Measurements from ENCODE around the gene NCKIPSD. TPM values are rescaled to one million over a fixed set of nuclear protein-coding genes. Genes with fewer than 3 reads are reported as not detected.
"Not testable (repeated sequence)": the region's sequence is repeated elsewhere in the genome, so short reads cannot be mapped to it uniquely, and the experiment has no call there.

The NCKIPSD gene
- total RNA-seq, 1 donor = 17.7 TPM

DNA sequence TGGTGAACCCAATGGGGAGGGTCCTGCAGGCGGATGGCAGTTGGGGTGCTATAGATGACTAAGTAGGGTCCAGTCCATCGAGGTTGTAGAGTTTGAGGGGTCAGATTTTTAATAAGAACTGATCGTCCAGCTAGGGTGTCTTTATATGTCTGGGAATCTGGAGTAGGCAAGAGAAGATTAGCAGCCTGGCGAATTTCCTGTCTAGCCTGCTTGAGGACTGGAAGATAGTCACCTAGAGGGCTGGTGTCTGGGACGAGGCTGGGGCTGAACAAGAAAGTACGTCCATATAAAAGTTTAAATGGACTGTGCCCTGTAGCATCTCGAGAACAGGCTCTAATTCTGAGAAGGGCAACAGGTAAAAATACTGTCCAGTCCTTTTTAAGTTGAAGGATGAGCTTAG lies 38.0 kb upstream of the NCKIPSD start:
- Histone ChIP-seq H4K20me1 (ENCODE audit: insufficient read depth, low read length) (no peaks in the 10 kb centered on the region), H3K4me2 (ENCODE audit: insufficient read depth, low read length) (no peak overlapping the region), H3K36me3 (ENCODE audit: insufficient read depth, low read length) (no peaks in the 10 kb centered on the region), H3K4me1 (ENCODE audit: insufficient read depth, low read length) (no peaks in the 10 kb centered on the region), H3K9me3 (ENCODE audit: low read depth, low read length) (no peaks in the 10 kb centered on the region), H3K27me3 (ENCODE audit: insufficient read depth, low read length) (no peaks in the 10 kb centered on the region), H3K4me3 (ENCODE audit: insufficient read depth, low read length) (no peak overlapping the region), H2AFZ (ENCODE audit: low read length) (no peak overlapping the region), H3K79me2 (ENCODE audit: insufficient read depth, low read length) (no peaks in the 10 kb centered on the region), H3K27ac (ENCODE audit: low read depth, low read length) (no peak overlapping the region)
- DNase-seq (ENCODE audit: insufficient read length, low spot score, missing footprints) = no peak
- TF ChIP-seq CTCF (IDR thresholded peaks at IDR 0.05; ENCODE audit: extremely low read depth, low read depth, low read length) = no peak

DNA sequence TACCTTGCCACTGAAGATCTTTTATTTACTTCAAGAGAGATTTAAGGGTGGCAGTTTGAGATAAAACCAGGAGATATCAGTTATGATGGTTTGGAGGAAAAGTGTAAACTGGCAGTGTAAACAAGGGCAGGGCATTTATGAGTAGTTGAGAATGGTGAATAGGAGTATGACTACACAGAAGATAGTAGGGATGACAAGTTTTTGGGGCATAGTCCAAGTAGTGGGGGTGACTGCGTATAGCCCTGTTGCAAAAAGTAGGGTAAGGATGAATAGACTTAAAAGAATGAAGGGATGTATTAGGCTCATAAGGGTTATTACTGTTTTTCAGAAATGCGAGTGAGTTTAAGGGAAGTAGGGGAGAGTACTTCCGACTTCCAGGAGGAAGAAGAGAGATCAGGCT lies 37.6 kb upstream of the NCKIPSD start:
- H3K4me2 ChIP-seq (ENCODE audit: insufficient read depth, low read length); DNase-seq (ENCODE audit: insufficient read length, low spot score, missing footprints); H3K27ac ChIP-seq (ENCODE audit: low read depth, low read length); H2AFZ ChIP-seq (ENCODE audit: low read length); H3K79me2 ChIP-seq (ENCODE audit: insufficient read depth, low read length); H3K4me1 ChIP-seq (ENCODE audit: insufficient read depth, low read length); H3K36me3 ChIP-seq (ENCODE audit: insufficient read depth, low read length); H3K27me3 ChIP-seq (ENCODE audit: insufficient read depth, low read length); H3K4me3 ChIP-seq (ENCODE audit: insufficient read depth, low read length); H3K9me3 ChIP-seq (ENCODE audit: low read depth, low read length); H4K20me1 ChIP-seq (ENCODE audit: insufficient read depth, low read length): not testable (repeated sequence)

- peak within 1 kb of the TSS; percentile 86 for H2AFZ ChIP-seq (ENCODE audit: low read length)
- H3K27me3 ChIP-seq (ENCODE audit: insufficient read depth, low read length) = no peaks in the 10 kb centered on the region
- H3K4me2 ChIP-seq (ENCODE audit: insufficient read depth, low read length) = peak within 1 kb of the TSS; percentile 87
- DNase-seq (ENCODE audit: insufficient read length, low spot score, missing footprints) = peak; percentile 96
- peak within 1 kb of the TSS; percentile 99 for H3K4me3 ChIP-seq (ENCODE audit: insufficient read depth, low read length)
- peaks cover 28% of the 10 kb centered on the region for H4K20me1 ChIP-seq (ENCODE audit: insufficient read depth, low read length)
- no peaks in the 10 kb centered on the region for H3K9me3 ChIP-seq (ENCODE audit: low read depth, low read length)
- peaks cover 48% of the 10 kb centered on the region for H3K79me2 ChIP-seq (ENCODE audit: insufficient read depth, low read length)
- peak within 1 kb of the TSS; percentile 95 for H3K27ac ChIP-seq (ENCODE audit: low read depth, low read length)
- peaks cover 11% of the 10 kb centered on the region for H3K4me1 ChIP-seq (ENCODE audit: insufficient read depth, low read length)
- TF ChIP-seq CTCF (IDR thresholded peaks at IDR 0.05; ENCODE audit: extremely low read depth, low read depth, low read length) = no peak
- peaks cover 15% of the 10 kb centered on the region for H3K36me3 ChIP-seq (ENCODE audit: insufficient read depth, low read length)
Observed at GRCh38 chr3:48716982-48717746, 31.4 kb upstream of the NCKIPSD start, which contains the start of gene IP6K2. Gene IP6K2, minus strand, starts transcription at chr3:48717221. Its CDS starts 21,930 bp downstream, at chr3:48695291.

DNA sequence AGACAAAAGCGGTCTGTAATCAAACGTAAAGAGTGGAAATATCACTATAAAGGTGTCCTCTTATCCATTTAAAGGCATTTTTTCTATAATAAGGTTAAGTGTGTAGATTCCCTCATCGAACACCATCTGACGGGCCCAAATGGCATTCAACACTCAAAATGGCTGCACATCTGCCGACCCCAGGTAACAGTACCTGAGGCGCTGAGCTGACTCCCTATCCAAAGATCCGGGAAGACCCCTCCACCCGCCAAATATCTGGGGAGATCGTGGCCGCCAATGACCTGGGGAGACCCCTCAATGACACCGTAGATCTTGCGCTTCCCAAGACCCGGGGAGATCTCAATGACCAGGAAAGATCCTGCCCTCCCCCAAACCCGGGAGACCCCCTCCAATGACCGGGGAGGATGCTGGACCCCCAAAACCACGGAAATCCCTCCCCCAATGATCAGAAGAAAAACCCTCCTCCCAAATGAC lies 30.8 kb upstream of the NCKIPSD start:
- Histone ChIP-seq H3K27me3 (ENCODE audit: insufficient read depth, low read length) (no peaks in the 10 kb centered on the region), H3K4me1 (ENCODE audit: insufficient read depth, low read length) (peaks cover 15% of the 10 kb centered on the region), H3K79me2 (ENCODE audit: insufficient read depth, low read length) (peaks cover 53% of the 10 kb centered on the region), H4K20me1 (ENCODE audit: insufficient read depth, low read length) (peaks cover 33% of the 10 kb centered on the region), H3K36me3 (ENCODE audit: insufficient read depth, low read length) (peaks cover 19% of the 10 kb centered on the region), H3K9me3 (ENCODE audit: low read depth, low read length) (no peaks in the 10 kb centered on the region), H3K4me2 (ENCODE audit: insufficient read depth, low read length) (peak overlapping the region; percentile 87), H2AFZ (ENCODE audit: low read length) (peak overlapping the region; percentile 85), H3K4me3 (ENCODE audit: insufficient read depth, low read length) (peak overlapping the region; percentile 99), H3K27ac (ENCODE audit: low read depth, low read length) (peak overlapping the region; percentile 95)
- TF ChIP-seq CTCF (IDR thresholded peaks at IDR 0.05; ENCODE audit: extremely low read depth, low read depth, low read length) = no peak
- no peak for DNase-seq (ENCODE audit: insufficient read length, low spot score, missing footprints)

Measured in osteoblast (primary cell).